K562 (cell line): ENCODE measurements around the gene EGR1. TPM values are rescaled to one million over a fixed set of nuclear protein-coding genes. Genes with fewer than 3 reads are reported as not detected.
A peak's percentile ranks its signal among the peaks of the same experiment; 100 is the strongest.

Experiments
- ARHGAP35 ChIP-seq: fragments of 450-650 bp; IDR thresholded peaks from 2 replicates; pipeline ENCODE4 v1.6.1; 2018; ENCODE audit not compliant: partially characterized antibody
- BMI1 ChIP-seq: fragments of 150-350 bp; IDR thresholded peaks from 2 replicates; pipeline ENCODE4 v1.6.1; 2014; ENCODE audit warnings: low read length
- CCAR2 ChIP-seq: fragments of 200-400 bp; formaldehyde crosslinking; IDR thresholded peaks from 2 replicates; pipeline ENCODE4 v1.6.1; 2017; ENCODE audit warnings: mild to moderate bottlenecking, low read depth, low read length
- DPF2 ChIP-seq: fragments of 450-650 bp; IDR thresholded peaks from 2 replicates; pipeline ENCODE4 v1.6.1; 2016
- HDGF ChIP-seq: fragments of 450-650 bp; IDR thresholded peaks from 2 replicates; pipeline ENCODE4 v1.6.1; 2016
- HNRNPUL1 ChIP-seq: fragments of 200-400 bp; formaldehyde crosslinking; IDR thresholded peaks from 2 replicates; pipeline ENCODE4 v1.6.1; 2017; ENCODE audit warnings: low read length
- KDM1A ChIP-seq, 2 experiments: fragments of 450-650 bp; IDR thresholded peaks; 2 replicates each; pipeline ENCODE4 v1.6.1; 2016; ENCODE audit warnings: mild to moderate bottlenecking in 2 of 2
- MGA ChIP-seq: fragments of 450-650 bp; IDR thresholded peaks from 2 replicates; pipeline ENCODE4 v1.6.1; 2016; ENCODE audit warnings: mild to moderate bottlenecking, moderate library complexity
- PHF8 ChIP-seq: fragments of 200-600 bp; sonication (generic); IDR thresholded peaks from 2 replicates; pipeline ENCODE4 v1.6.1; 2012; ENCODE audit warnings: mixed run types, mild to moderate bottlenecking, inconsistent platforms, low read length, moderate library complexity, borderline replicate concordance
- PHTF2 ChIP-seq: fragments of 250-450 bp; sonication (Bioruptor Pico); IDR thresholded peaks from 2 replicates; pipeline ENCODE4 v1.5.0; 2021; ENCODE audit warnings: mild to moderate bottlenecking
- ZBTB49 ChIP-seq: sonication (generic); formaldehyde crosslinking; IDR thresholded peaks from 2 replicates; pipeline ENCODE4 v1.8.0; 2022; ENCODE audit warnings: missing genetic modification reagents, mild to moderate bottlenecking, borderline replicate concordance
- ZFP36 ChIP-seq: fragments of 150-350 bp; IDR thresholded peaks from 2 replicates; pipeline ENCODE4 v1.6.1; 2018; ENCODE audit warnings: low read length, low read depth; ENCODE audit not compliant: partially characterized antibody
- ZNF583 ChIP-seq: fragments of 250-450 bp; sonication (Bioruptor Pico); IDR thresholded peaks from 2 replicates; pipeline ENCODE4 v1.4.0; 2020
- polyA plus RNA-seq, 8 experiments: library from polyadenylated mRNA; depleted of rRNA in 4 of 8; stranded (reverse) in 5 of 8; unstranded in 3 of 8; fragments of >200 nt; fragmentation: Nextera tagmentation in 2 of 8; fragmentation: Illumina TruSeq in 1 of 8; extraction: Ambion mirVana in 2 of 8; extraction: Trizol in 1 of 8; gene quantifications; 2 replicates each; pipeline versions ENCODE4 v1.2.1 to v1.2.3, GENCODE V29; 2011 to 2014; ENCODE audit warnings: inconsistent platforms in 1 of 8, missing spikeins in 1 of 8
- total RNA-seq, 7 experiments: library from RNA; depleted of rRNA in 6 of 7; stranded (reverse); fragments of >200 nt in 6 of 7; fragmentation: Illumina TruSeq in 2 of 7; extraction: Trizol in 2 of 7; gene quantifications; 2 replicates each; pipeline versions ENCODE4 v1.2.1 to v1.2.3, GENCODE V29; 2011 to 2021; ENCODE audit warnings: low replicate concordance in 1 of 7

The EGR1 gene
- total and polyA plus RNA-seq, 9 of the 15 experiments (the other 6 are each of a cell fraction or from before 2014, with no cell fraction given): 1.3 to 132 (median 21.5) TPM

GRCh38 chr5:138464388-138465260 is 655 bp upstream of the EGR1 start (continued):
- no peak for TF ChIP-seq CCAR2
- TF ChIP-seq HDGF: no peak
- peak; percentile 71 for TF ChIP-seq PHF8
- no peak for TF ChIP-seq ARHGAP35
- TF ChIP-seq BMI1: no peak
- TF ChIP-seq ZNF583 (CRISPR knock-in tag): no peak
- TF ChIP-seq PHTF2 (CRISPR knock-in tag): 0 out of 2 replicates have a peak, but pooled peaks have one; percentile 56
- no peak for TF ChIP-seq ZBTB49 (CRISPR knock-in tag)
- TF ChIP-seq HNRNPUL1: no peak
- peak; percentile 98 for TF ChIP-seq ZFP36
- peak; percentile 64 for TF ChIP-seq MGA
- TF ChIP-seq KDM1A (IDR thresholded peaks at IDR 0.05): no peak
- TF ChIP-seq DPF2: peak; percentile 33; the same call in 1 of the 2 replicates
